Psoas muscle (tissue), 8 donors: Measurements from ENCODE around the gene KIAA2012. TPM values are rescaled to one million over a fixed set of nuclear protein-coding genes. Genes with fewer than 3 reads are reported as not detected.

Experiments
- ATAC-seq, 4 donors: fragments of 200-7000 bp; cut with Tn5 transposase; one replicate each; pipeline ENCODE4 v1.9.1; 2020; ENCODE audit warnings: moderate library complexity in 3 of 4, mild to moderate bottlenecking in 2 of 4
- DNase-seq, 2 donors: peaks; one replicate each; pipeline ENCODE4 v3.0.0-alpha.2; 2020
- H3K27ac ChIP-seq: fragments of 200-600 bp; one replicate; pipeline ENCODE4 v1.8.0; 2022
- H3K27me3 ChIP-seq, 3 donors: fragments of 200-600 bp in 1 of 3; one replicate each; pipeline versions ENCODE4 v1.6.1 to v1.8.0; 2013 to 2022; ENCODE audit warnings: low read length in 2 of 3, mild to moderate bottlenecking in 2 of 3, moderate library complexity in 1 of 3; ENCODE audit not compliant: insufficient read depth in 3 of 3
- H3K36me3 ChIP-seq, 2 donors: fragments of 200-600 bp in 1 of 2; one replicate each; pipeline versions ENCODE4 v1.6.1 to v1.8.0; 2013 to 2022; ENCODE audit warnings: low read depth in 1 of 2, mild to moderate bottlenecking in 1 of 2, moderate library complexity in 1 of 2; ENCODE audit not compliant: insufficient read depth in 1 of 2
- H3K4me1 ChIP-seq: fragments of 200-600 bp; one replicate; pipeline ENCODE4 v1.8.0; 2022
- H3K4me3 ChIP-seq: fragments of 200-600 bp; one replicate; pipeline ENCODE4 v1.8.0; 2022; ENCODE audit warnings: mild to moderate bottlenecking
- H3K9me3 ChIP-seq: fragments of 200-600 bp; one replicate; pipeline ENCODE4 v1.8.0; 2022
- WGBS, 3 donors: extraction: QIAGEN DNeasy Blood & Tissue Kit; methylation state at CpG; one replicate each; pipeline versions ENCODE4 v1.1.6 to v1.1.7; 2013; 5-methylcytosine and 5-hydroxymethylcytosine counted together
- intact Hi-C, 2 donors: fragments of 100-400 bp; cut with DNase I; formaldehyde crosslinking; loops; one replicate each; pipeline versions ENCODE4 v1.11.0 to v1.14.2; 2022
- polyA plus RNA-seq, 3 donors: library from polyadenylated mRNA; stranded (reverse); fragments of 200-250 nt; gene quantifications; one replicate each; pipeline ENCODE4 v1.2.3, GENCODE V29; 2013
- total RNA-seq, 4 donors: library from RNA; stranded (reverse); fragmentation: NEBNext Ultra II Directional in 2 of 4; extraction: Animal tissue kit (Norgen Biotek cat#: 25700) in 2 of 4; gene quantifications; one replicate each; pipeline versions ENCODE4 v1.2.1 to v1.2.4, GENCODE V29; 2021 to 2023
- TF ChIP-seq, protein P1 (sequence below): fragments of 200-600 bp; IDR thresholded peaks from one replicate; pipeline ENCODE4 v1.8.0; 2022; ENCODE audit warnings: antibody characterized with exemption
- donor health status: healthy with polysubstance abuse.
- donor health status: DM: no; HTN: no; CAD: no; lungs with moderate emphysema.
- donor health status: Bipolar disorder and iron deficiency.
- donor health status: healthy.
- donor health status: DM: yes; HTN: yes; CAD: no.
- donor health status: DM: no; HTN: no; CAD: no.
- donor health status: DM: no; HTN: no; CAD: no.
- donor health status: DM: yes; HTN: yes; CAD: no.

Gene KIAA2012
- total and polyA plus RNA-seq, 7 donors = 0.03 to 0.06 TPM; not detected in 5

DNA sequence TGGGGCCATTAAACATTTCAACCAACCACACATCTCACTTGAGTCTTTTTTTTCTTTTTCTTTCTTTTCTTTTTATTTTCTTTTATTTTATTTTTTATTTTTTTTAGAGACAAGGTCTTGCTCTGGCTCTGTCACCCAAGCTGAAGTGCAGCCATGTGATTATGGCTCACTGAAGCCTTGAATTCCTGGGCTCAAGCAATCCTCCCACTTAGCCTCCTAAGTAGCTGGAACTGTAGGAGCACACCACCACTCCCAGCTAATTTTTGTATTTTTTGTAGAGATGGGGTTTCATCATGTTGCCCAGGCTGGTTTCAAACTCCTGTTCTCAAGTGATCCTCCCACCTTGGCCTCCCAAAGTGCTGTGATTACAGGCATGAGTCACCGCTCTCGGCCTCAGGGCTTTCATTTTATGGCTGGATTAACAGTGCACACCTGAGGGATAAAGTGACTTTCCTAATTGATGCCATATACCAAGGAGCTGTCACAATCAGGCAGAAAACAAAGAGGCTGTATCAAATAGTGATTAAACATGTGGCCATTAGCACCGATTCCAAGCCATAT, 21.5 kb downstream of the KIAA2012 start:
- H3K36me3 ChIP-seq = no peaks in the 10 kb centered on the region
- DNase-seq (no peak), ATAC-seq (no peak)
- TF ChIP-seq, protein P1, sequence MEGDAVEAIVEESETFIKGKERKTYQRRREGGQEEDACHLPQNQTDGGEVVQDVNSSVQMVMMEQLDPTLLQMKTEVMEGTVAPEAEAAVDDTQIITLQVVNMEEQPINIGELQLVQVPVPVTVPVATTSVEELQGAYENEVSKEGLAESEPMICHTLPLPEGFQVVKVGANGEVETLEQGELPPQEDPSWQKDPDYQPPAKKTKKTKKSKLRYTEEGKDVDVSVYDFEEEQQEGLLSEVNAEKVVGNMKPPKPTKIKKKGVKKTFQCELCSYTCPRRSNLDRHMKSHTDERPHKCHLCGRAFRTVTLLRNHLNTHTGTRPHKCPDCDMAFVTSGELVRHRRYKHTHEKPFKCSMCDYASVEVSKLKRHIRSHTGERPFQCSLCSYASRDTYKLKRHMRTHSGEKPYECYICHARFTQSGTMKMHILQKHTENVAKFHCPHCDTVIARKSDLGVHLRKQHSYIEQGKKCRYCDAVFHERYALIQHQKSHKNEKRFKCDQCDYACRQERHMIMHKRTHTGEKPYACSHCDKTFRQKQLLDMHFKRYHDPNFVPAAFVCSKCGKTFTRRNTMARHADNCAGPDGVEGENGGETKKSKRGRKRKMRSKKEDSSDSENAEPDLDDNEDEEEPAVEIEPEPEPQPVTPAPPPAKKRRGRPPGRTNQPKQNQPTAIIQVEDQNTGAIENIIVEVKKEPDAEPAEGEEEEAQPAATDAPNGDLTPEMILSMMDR = no peak
- H3K9me3 ChIP-seq = no peaks in the 10 kb centered on the region
- H3K27me3 ChIP-seq = no peaks in the 10 kb centered on the region
- H3K4me3 ChIP-seq = no peak overlapping the region
- H3K27ac ChIP-seq = no peak overlapping the region
- no peaks in the 10 kb centered on the region for H3K4me1 ChIP-seq
- 85 to 89% (median 89%) methylated on average over 3 of the region's 3 CpGs for WGBS, 3 donors
- intact Hi-C loops = no loop called here

DNA sequence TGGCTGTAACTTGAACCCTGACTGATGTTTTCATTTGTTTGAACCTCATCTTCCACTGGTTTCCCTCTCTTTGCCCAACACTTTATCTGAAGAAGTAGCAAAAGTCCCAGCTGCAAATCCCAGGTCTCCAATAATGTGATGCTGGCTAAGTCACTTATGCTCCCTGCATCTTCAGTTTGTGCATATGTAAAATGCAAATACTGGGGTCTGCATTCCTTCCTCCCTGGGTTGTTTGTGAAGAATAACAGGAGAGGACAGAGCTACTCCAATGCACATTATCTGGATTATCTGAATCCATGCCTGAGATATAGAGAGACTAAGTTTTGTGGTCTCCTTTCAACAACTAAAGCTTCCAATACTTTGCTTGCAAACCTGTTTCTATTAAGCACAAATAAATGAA, 22.2 kb downstream of the KIAA2012 start:
- Histone ChIP-seq H3K27ac (no peak overlapping the region), H3K9me3 (no peaks in the 10 kb centered on the region), H3K36me3 (no peaks in the 10 kb centered on the region), H3K27me3 (no peaks in the 10 kb centered on the region), H3K4me3 (no peak overlapping the region), H3K4me1 (no peaks in the 10 kb centered on the region)
- no peak for ATAC-seq
- no peak for DNase-seq
- TF ChIP-seq, protein P1 = no peak
- intact Hi-C loops = no loop called here

DNA sequence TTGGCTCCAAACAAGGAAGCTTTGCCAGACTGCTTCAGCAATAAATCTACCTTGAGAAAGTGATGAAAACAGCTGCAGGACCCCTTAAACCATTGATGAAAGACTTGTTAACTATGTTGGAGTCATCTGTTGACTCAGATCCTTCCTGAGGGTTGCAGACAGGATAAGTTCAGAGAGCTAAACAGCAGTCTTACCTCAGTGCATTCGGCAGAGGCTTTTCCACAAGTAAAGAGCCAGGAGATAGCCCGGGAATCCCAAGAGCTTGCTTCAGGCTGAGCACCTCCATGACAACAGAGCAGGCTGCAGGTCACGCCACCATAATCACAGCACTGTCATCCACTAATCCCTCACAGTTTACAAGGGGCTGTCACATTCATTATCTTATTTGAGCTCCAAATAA, 23.7 kb downstream of the KIAA2012 start:
- H3K27me3 ChIP-seq = no peaks in the 10 kb centered on the region
- no peak overlapping the region for H3K4me3 ChIP-seq
- no peak overlapping the region for H3K27ac ChIP-seq
- TF ChIP-seq, protein P1 = no peak
- ATAC-seq = peak in 1 of 4 donors; percentile 27
- DNase-seq = no peak
- WGBS, 3 donors = 49 to 58% (median 53%) methylated on average over 3 of the region's 3 CpGs
- no peaks in the 10 kb centered on the region for H3K4me1 ChIP-seq
- no peaks in the 10 kb centered on the region for H3K9me3 ChIP-seq
- H3K36me3 ChIP-seq = no peaks in the 10 kb centered on the region
- intact Hi-C loops = no loop called here

DNA sequence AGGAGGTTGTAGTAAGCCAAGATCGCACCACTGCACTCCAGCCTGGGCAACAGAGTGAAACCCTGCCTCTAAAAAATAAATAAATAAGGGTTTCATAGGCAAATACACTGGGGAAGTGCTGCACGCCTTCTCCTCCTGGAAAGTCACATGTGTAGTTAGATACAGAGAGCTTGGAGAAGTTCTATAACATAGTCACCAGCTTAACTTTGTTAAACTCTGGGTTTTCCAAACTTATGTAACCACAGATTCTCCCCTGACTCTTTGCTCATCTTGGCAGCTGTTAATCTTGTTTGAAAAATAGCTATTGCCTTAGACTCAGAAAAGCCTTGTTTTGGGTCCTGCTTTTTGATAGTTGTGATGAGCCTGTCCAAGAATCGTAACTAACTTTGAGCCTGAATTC, 25.2 kb downstream of the KIAA2012 start:
- ATAC-seq (no peak), DNase-seq (no peak)
- Histone ChIP-seq H3K9me3 (no peaks in the 10 kb centered on the region), H3K36me3 (no peaks in the 10 kb centered on the region), H3K27ac (no peak overlapping the region), H3K4me1 (no peaks in the 10 kb centered on the region), H3K4me3 (no peak overlapping the region), H3K27me3 (no peaks in the 10 kb centered on the region)
- 92 to 96% (median 93%) methylated on average over 3 of the region's 3 CpGs for WGBS, 3 donors
- TF ChIP-seq, protein P1 = no peak
- intact Hi-C loops = no loop called here

DNA sequence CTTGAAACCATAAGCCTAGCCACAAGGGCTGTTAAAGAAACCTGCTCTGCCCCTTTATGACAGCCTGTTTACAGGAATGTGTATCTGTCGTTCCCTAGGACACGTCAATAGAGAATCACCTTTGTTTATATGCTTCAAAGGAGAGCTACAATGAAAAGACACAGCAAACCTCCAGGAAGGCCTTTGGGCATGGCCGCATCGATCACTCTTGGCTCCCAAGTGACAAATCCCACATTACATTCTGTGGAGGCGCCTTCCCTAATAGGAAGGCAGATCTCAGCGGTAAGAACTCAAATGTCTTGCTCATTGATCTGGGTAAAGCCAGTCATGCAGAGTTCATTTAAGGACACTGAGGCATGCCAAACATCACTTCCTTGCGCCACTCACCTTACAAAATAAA, 26.5 kb downstream of the KIAA2012 start:
- Histone ChIP-seq H3K4me1 (no peaks in the 10 kb centered on the region), H3K27me3 (no peaks in the 10 kb centered on the region), H3K4me3 (no peak overlapping the region), H3K27ac (no peak overlapping the region), H3K36me3 (no peaks in the 10 kb centered on the region), H3K9me3 (no peaks in the 10 kb centered on the region)
- 66 to 76% (median 73%) methylated on average over 7 of the region's 7 CpGs for WGBS, 3 donors
- ATAC-seq (no peak), DNase-seq (no peak)
- intact Hi-C loops = no loop called here
- TF ChIP-seq, protein P1 = no peak
